ENCODE measurements around the gene SH3PXD2A.

The SH3PXD2A gene

GRCh38 chr10:103553743-103554487 is 301.5 kb downstream of the SH3PXD2A start:
- H3K4me3 ChIP-seq (ENCODE audit: low read depth, low read length), result no peak overlapping the region

- no peak overlapping the region for H3K4me3 ChIP-seq (ENCODE audit: low read depth, low read length)
Measured at GRCh38 chr10:103552856-103553742, 302.3 kb downstream of the SH3PXD2A start.

GRCh38 chr10:103551619-103552602 is 303.5 kb downstream of the SH3PXD2A start:
- H3K4me3 ChIP-seq (ENCODE audit: low read depth, low read length), result no peak overlapping the region

GRCh38 chr10:103550229-103550628 is 305.1 kb downstream of the SH3PXD2A start:
- no peak overlapping the region for H3K4me3 ChIP-seq (ENCODE audit: low read depth, low read length)

GRCh38 chr10:103549349-103549685 is 306.1 kb downstream of the SH3PXD2A start:
- H3K4me3 ChIP-seq (ENCODE audit: low read depth, low read length), result no peak overlapping the region

GRCh38 chr10:103548581-103549348 is 306.6 kb downstream of the SH3PXD2A start:
- no peak overlapping the region for H3K4me3 ChIP-seq (ENCODE audit: low read depth, low read length)

- no peak overlapping the region for H3K4me3 ChIP-seq (ENCODE audit: low read depth, low read length)
Measured at GRCh38 chr10:103548006-103548405, 307.4 kb downstream of the SH3PXD2A start.

- H3K4me3 ChIP-seq (ENCODE audit: low read depth, low read length), result no peak overlapping the region
Measured at GRCh38 chr10:103547391-103547946, 307.9 kb downstream of the SH3PXD2A start.

- no peak overlapping the region for H3K4me3 ChIP-seq (ENCODE audit: low read depth, low read length)
Measured at GRCh38 chr10:103546401-103546800, 309.0 kb downstream of the SH3PXD2A start.

- no peak overlapping the region for H3K4me3 ChIP-seq (ENCODE audit: low read depth, low read length)
Measured at GRCh38 chr10:103545771-103546281, 309.6 kb downstream of the SH3PXD2A start.

- H3K4me3 ChIP-seq (ENCODE audit: low read depth, low read length), result no peak overlapping the region
Measured at GRCh38 chr10:103545366-103545765, 310.0 kb downstream of the SH3PXD2A start.

GRCh38 chr10:103544657-103545310 is 310.6 kb downstream of the SH3PXD2A start:
- H3K4me3 ChIP-seq (ENCODE audit: low read depth, low read length), result no peak overlapping the region

All from iPS-11a (cell line).